Large intestine (tissue), 12 donors: ENCODE measurements around the gene CKB. TPM values are rescaled to one million over a fixed set of nuclear protein-coding genes. Genes with fewer than 3 reads are reported as not detected.

Experiments
- DNase-seq, 2 donors: peaks; one replicate each; pipeline versions ENCODE4 v3.0.0 to v3.0.0-alpha.2; 2013
- H3K27ac ChIP-seq: one replicate; pipeline ENCODE4 v1.5.1; 2013; ENCODE audit warnings: low read length
- H3K27me3 ChIP-seq: 2 replicates; pipeline ENCODE4 v1.6.1; 2013; ENCODE audit warnings: low read length; ENCODE audit not compliant: control insufficient read depth, insufficient read depth
- H3K36me3 ChIP-seq: 2 replicates; pipeline ENCODE4 v1.6.1; 2013; ENCODE audit warnings: low read length; ENCODE audit not compliant: control insufficient read depth, insufficient read depth
- H3K4me1 ChIP-seq: one replicate; pipeline ENCODE4 v1.6.1; 2013; ENCODE audit warnings: low read length; ENCODE audit not compliant: control insufficient read depth, insufficient read depth
- H3K4me3 ChIP-seq: one replicate; pipeline ENCODE4 v1.5.1; 2013; ENCODE audit warnings: low read length
- H3K9me3 ChIP-seq: one replicate; pipeline ENCODE4 v1.6.1; 2013; ENCODE audit warnings: mild to moderate bottlenecking, low read depth, low read length, moderate library complexity; ENCODE audit not compliant: control insufficient read depth
- WGBS: methylation state at CpG from one replicate; pipeline ENCODE4 v1.1.5; 2013; ENCODE audit warnings: low lambda C conversion rate; ENCODE audit not compliant: insufficient coverage; 5-methylcytosine and 5-hydroxymethylcytosine counted together
- long read RNA-seq, 11 donors: transcript quantifications; one replicate each; lab custom pipeline, GENCODE V29; 2026
- polyA plus RNA-seq: library from polyadenylated mRNA; unstranded; fragments of 120-200 nt; gene quantifications from one replicate; pipeline ENCODE4 v1.2.1, GENCODE V29; 2013

Gene CKB
- 326 TPM for polyA plus RNA-seq
- long read RNA-seq, donor 1, transcript CKB-201 (8 exons, 1,709 nt) = major isoform, 86 of 115 reads
- long read RNA-seq, donor 1, transcript CKB-202 (4 exons, 1,170 nt) = minor isoform, 6 of 115 reads
- long read RNA-seq, donor 1, transcript CKB-209 (3 exons, 803 nt) = minor isoform, 7 of 115 reads
- long read RNA-seq, donor 1, partial matches to known transcripts = 7 of 115 reads
- long read RNA-seq, donor 1, other reads (novel, unspliced or antisense) = 5 of 115 reads
- long read RNA-seq, donor 2, transcript CKB-202 (4 exons, 1,170 nt) = minor isoform, 10 of 168 reads
- long read RNA-seq, donor 2, transcript CKB-209 (3 exons, 803 nt) = minor isoform, 12 of 168 reads
- long read RNA-seq, donor 2, transcript CKB-201 (8 exons, 1,709 nt) = major isoform, 87 of 168 reads
- long read RNA-seq, donor 2, partial matches to known transcripts = 52 of 168 reads
- long read RNA-seq, donor 2, other reads (novel, unspliced or antisense) = 0 of 168 reads
- long read RNA-seq, donor 3 = 0 reads
- long read RNA-seq, donor 4, transcript CKB-201 (8 exons, 1,709 nt) = major isoform, 11 of 16 reads
- long read RNA-seq, donor 4, partial matches to known transcripts = 0 of 16 reads
- long read RNA-seq, donor 4, other reads (novel, unspliced or antisense) = 0 of 16 reads
- long read RNA-seq, donor 5, transcript CKB-209 (3 exons, 803 nt) = minor isoform, 41 of 951 reads
- long read RNA-seq, donor 5, transcript CKB-202 (4 exons, 1,170 nt) = minor isoform, 18 of 951 reads
- long read RNA-seq, donor 5, transcript CKB-213 (4 exons, 755 nt) = minor isoform, 14 of 951 reads
- long read RNA-seq, donor 5, transcript CKB-201 (8 exons, 1,709 nt) = major isoform, 607 of 951 reads
- long read RNA-seq, donor 5, partial matches to known transcripts = 235 of 951 reads
- long read RNA-seq, donor 5, other reads (novel, unspliced or antisense) = 25 of 951 reads
- long read RNA-seq, donor 6, transcript CKB-202 (4 exons, 1,170 nt) = minor isoform, 30 of 639 reads
- long read RNA-seq, donor 6, transcript CKB-213 (4 exons, 755 nt) = minor isoform, 8 of 639 reads
- long read RNA-seq, donor 6, transcript CKB-201 (8 exons, 1,709 nt) = major isoform, 320 of 639 reads
- long read RNA-seq, donor 6, transcript CKB-209 (3 exons, 803 nt) = minor isoform, 59 of 639 reads
- long read RNA-seq, donor 6, partial matches to known transcripts = 188 of 639 reads
- long read RNA-seq, donor 6, other reads (novel, unspliced or antisense) = 24 of 639 reads
- long read RNA-seq, donor 7, transcript CKB-201 (8 exons, 1,709 nt) = major isoform, 166 of 323 reads
- long read RNA-seq, donor 7, transcript CKB-206 (2 exons, 746 nt) = minor isoform, 6 of 323 reads
- long read RNA-seq, donor 7, transcript CKB-209 (3 exons, 803 nt) = minor isoform, 42 of 323 reads
- long read RNA-seq, donor 7, transcript CKB-202 (4 exons, 1,170 nt) = minor isoform, 9 of 323 reads
- long read RNA-seq, donor 7, partial matches to known transcripts = 79 of 323 reads
- long read RNA-seq, donor 7, other reads (novel, unspliced or antisense) = 13 of 323 reads
- long read RNA-seq, donor 8, transcript CKB-202 (4 exons, 1,170 nt) = minor isoform, 9 of 235 reads
- long read RNA-seq, donor 8, transcript CKB-201 (8 exons, 1,709 nt) = major isoform, 114 of 235 reads
- long read RNA-seq, donor 8, transcript CKB-209 (3 exons, 803 nt) = minor isoform, 30 of 235 reads
- long read RNA-seq, donor 8, partial matches to known transcripts = 60 of 235 reads
- long read RNA-seq, donor 8, other reads (novel, unspliced or antisense) = 15 of 235 reads
- long read RNA-seq, donor 9, transcript CKB-209 (3 exons, 803 nt) = minor isoform, 28 of 227 reads
- long read RNA-seq, donor 9, transcript CKB-201 (8 exons, 1,709 nt) = major isoform, 120 of 227 reads
- long read RNA-seq, donor 9, transcript CKB-202 (4 exons, 1,170 nt) = minor isoform, 14 of 227 reads
- long read RNA-seq, donor 9, transcript CKB-206 (2 exons, 746 nt) = minor isoform, 5 of 227 reads
- long read RNA-seq, donor 9, partial matches to known transcripts = 56 of 227 reads
- long read RNA-seq, donor 9, other reads (novel, unspliced or antisense) = 0 of 227 reads
- long read RNA-seq, donor 10, transcript CKB-202 (4 exons, 1,170 nt) = minor isoform, 10 of 255 reads
- long read RNA-seq, donor 10, transcript CKB-201 (8 exons, 1,709 nt) = major isoform, 149 of 255 reads
- long read RNA-seq, donor 10, transcript CKB-209 (3 exons, 803 nt) = minor isoform, 30 of 255 reads
- long read RNA-seq, donor 10, partial matches to known transcripts = 52 of 255 reads
- long read RNA-seq, donor 10, other reads (novel, unspliced or antisense) = 6 of 255 reads
- long read RNA-seq, donor 11, transcript CKB-201 (8 exons, 1,709 nt) = major isoform, 72 of 120 reads
- long read RNA-seq, donor 11, transcript CKB-209 (3 exons, 803 nt) = minor isoform, 10 of 120 reads
- long read RNA-seq, donor 11, partial matches to known transcripts = 31 of 120 reads
- long read RNA-seq, donor 11, other reads (novel, unspliced or antisense) = 0 of 120 reads

DNA sequence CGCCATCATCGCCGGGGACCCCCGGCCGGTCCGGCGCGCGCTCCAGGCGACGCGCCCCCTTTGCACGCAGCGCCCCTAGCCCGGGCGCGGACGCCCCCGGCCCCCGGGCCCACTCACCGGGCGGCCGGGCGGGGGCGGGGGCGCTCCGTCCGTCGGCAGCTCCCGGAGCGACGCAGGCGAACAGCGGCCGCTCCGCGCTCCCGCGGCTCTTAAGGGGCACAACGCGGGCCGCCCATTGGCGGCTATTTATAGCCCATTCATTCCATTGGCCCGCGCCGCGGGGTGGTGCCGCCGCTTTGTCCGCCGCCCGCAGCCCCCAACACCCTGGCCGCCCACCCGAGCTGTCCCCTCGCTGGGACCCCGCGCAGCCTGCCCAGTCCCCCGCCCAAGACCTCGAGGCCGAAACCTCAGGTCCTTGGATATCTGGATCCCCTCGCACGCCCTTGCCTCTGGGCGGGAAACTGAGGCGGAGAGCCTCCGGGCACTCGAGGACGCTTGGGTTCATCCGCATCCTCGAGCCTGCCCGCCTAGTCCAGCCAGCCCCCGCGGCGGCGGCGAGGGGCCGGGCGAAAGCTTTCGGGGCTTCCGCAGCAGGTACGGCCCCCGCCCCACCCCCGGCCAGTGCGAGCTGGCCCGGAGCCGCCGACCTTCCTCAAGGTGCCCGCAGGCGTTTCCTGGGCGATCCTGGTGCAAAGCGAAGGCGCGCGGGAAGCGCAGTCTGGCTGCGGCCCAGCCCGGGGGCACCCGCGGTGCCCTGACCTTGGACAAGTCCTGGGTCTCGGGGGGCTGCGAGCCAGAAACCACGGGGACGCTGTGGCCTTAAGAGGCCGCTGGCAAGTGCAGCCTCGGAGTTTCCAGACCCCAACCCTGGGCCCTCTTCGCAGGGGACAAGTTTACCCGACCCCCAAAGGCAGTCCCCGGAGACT, at the start of gene CKB:
Gene CKB (minus strand): TSS at position 182 of the 926 bp plus-strand sequence. CDS start 337 bp downstream, outside the sequence.
- peak within 1 kb of the TSS; percentile 63 for H3K27ac ChIP-seq
- peak within 1 kb of the TSS; percentile 66 for H3K4me3 ChIP-seq
- no peaks in the 10 kb centered on the region for H3K9me3 ChIP-seq
- H3K27me3 ChIP-seq = peaks cover 2% of the 10 kb centered on the region
- DNase-seq = peak; percentile 52 to 69
- WGBS = 40% methylated on average over 2 of the region's 107 CpGs
- H3K36me3 ChIP-seq = peaks cover 18% of the 10 kb centered on the region
- H3K4me1 ChIP-seq = peaks cover 57% of the 10 kb centered on the region

DNA sequence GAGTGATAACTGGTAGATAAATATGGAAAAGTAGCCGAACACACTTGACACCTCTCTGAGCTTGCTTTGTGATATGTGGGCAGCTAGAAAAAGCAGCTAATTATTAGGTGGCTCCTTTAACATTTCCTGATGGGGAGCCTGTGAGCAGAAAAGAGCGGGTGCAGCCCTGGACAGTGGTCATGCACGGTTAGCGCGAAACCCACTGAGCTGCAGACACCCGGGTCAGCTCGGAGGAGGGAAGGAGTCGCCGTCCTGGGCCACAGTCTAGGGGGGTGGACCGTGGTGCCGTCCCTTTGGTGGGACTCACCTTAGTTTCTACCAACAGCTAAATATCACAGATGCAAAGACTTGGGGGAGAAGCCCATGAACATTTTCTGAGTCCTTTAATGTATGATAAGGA, 46.8 kb upstream of the CKB start:
- no peak overlapping the region for H3K27ac ChIP-seq
- H3K4me3 ChIP-seq = no peak overlapping the region
- H3K4me1 ChIP-seq = no peaks in the 10 kb centered on the region
- no peaks in the 10 kb centered on the region for H3K27me3 ChIP-seq
- H3K36me3 ChIP-seq = peaks cover 24% of the 10 kb centered on the region
- 100% methylated on average over 1 of the region's 11 CpGs for WGBS
- no peaks in the 10 kb centered on the region for H3K9me3 ChIP-seq
- no peak for DNase-seq

DNA sequence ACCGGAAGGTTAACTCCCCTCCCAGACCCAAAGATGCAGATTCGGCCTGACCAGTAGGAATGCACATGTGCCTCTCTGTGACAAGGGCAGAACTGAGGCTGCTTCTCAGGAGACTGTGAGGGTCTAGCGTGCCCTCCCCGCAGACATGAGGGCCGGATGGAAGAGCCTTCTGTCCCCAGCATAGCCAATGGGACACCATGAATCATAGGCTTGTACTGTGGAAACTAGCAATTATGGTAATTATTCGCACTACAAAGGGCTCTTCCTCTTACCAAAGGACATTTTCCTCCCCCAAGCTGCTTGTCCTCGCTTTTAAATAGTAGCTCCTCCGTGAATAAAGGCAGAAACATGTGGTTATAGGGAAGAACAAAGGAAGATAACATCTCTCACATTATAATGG, 46.3 kb upstream of the CKB start:
- DNase-seq = no peak
- WGBS = 75% methylated on average over 2 of the region's 8 CpGs
- H3K36me3 ChIP-seq = peaks cover 20% of the 10 kb centered on the region
- no peak overlapping the region for H3K27ac ChIP-seq
- H3K4me3 ChIP-seq = no peak overlapping the region
- H3K9me3 ChIP-seq = no peaks in the 10 kb centered on the region
- no peaks in the 10 kb centered on the region for H3K27me3 ChIP-seq
- H3K4me1 ChIP-seq = peaks cover 4% of the 10 kb centered on the region

DNA sequence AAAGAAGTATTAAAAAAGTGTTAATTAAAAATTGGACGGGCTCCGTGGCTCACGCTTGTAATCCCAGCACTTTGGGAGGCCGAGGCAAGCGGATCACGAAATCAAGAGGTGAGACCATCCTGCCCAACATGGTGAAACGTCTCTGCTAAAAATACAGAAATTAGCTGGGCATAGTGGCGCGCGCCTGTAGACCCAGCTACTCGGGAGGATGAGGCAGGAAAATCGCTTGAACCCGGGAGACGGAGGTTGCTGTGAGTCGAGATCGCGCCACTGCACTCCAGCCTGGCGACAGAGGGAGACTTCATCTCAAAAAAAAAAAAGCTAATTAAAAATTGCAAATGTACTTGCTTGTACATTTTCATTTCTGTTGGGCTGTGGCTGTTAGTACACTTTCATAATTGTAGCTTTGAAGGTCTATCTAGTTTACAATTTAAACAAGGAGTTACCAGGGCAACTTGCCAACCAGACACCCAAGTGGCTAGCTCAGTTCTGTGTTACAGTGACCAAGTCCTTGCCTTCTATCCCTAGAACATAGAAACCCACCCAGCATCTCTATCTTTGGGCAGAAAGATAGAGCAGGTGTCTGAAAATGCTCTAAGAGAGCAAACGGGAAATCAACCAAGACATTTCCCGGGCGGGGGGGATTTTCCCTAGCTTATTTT, 41.3 kb upstream of the CKB start:
- Histone ChIP-seq H3K4me1 (peaks cover 17% of the 10 kb centered on the region), H3K27me3 (no peaks in the 10 kb centered on the region), H3K9me3 (no peaks in the 10 kb centered on the region), H3K27ac (no peak overlapping the region), H3K36me3 (peaks cover 23% of the 10 kb centered on the region), H3K4me3 (peak overlapping the region; percentile 82)
- WGBS = 90% methylated on average over 2 of the region's 21 CpGs
- DNase-seq = no peak

DNA sequence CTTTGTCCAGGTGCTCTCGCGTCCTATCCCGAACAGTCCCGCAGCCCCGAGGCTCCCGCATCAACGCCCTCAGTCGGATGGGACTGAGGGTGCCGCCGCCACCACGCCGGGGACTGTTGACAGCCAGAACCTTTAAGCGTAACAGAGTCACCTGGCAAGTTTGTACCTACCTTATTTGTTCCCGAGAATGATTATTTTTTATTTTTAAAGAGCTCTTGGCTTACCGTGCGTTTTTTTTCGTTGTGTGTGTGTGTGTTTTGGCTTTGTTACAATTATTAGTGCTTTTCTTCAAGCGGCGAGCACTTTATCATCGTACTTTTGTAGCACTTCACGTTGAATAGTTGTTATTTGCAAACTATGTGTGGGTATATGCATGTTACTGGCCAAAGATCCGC, 40.6 kb upstream of the CKB start:
- peaks cover 17% of the 10 kb centered on the region for H3K4me1 ChIP-seq
- H3K36me3 ChIP-seq = peaks cover 29% of the 10 kb centered on the region

DNA sequence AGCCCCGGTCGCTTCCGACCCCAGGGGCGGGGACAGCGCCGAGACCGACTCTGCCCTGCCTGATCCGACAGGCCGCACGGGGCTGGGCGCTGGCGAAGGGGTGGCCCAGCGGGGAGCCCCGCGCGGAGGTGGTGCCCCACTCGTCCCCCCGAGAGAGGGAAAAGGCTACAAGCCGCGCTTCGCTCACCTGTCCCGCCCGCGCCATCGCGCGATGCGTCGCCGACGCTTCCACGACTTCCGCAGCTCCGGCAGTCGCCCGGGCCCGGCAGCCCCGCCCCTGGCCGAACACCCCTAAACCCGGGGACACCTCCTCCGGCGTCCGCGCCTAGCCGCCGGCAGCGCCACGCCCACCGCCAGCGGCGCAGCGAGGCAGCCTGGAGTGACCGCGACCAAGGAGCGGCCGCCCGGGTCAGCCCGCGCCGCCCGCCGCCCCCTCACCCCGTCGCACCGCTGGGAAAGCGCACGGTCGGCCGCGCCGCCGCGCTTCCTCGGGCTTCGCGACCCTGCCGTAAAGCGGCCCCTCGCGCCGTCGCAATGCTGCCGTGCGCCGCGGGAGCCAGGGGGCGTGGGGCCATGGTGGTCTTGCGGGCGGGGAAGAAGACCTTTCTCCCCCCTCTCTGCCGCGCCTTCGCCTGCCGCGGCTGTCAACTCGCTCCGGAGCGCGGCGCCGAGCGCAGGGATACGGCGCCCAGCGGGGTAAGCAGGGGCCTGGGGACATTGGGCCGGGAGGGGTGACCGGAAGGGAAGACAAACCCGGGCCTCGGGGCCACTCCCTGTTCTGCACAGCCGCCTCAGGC, 40.0 kb upstream of the CKB start, which contains the start of the genes BAG5 and COA8:
Gene BAG5 (minus strand): TSS at position 229 of the 797 bp plus-strand sequence. CDS start 1,493 bp downstream, outside the sequence.
Gene COA8 (plus strand): TSS at position 532 of the 797 bp plus-strand sequence. CDS start 42 bp downstream, at position 574.
- Histone ChIP-seq H3K27me3 (no peaks in the 10 kb centered on the region), H3K4me1 (peaks cover 17% of the 10 kb centered on the region), H3K36me3 (peaks cover 33% of the 10 kb centered on the region), H3K4me3 (peak within 1 kb of the TSS; percentile 92), H3K9me3 (no peaks in the 10 kb centered on the region), H3K27ac (peak within 1 kb of the TSS; percentile 86)
- no CpG with 5 or more reads among the region's 109 CpGs for WGBS
- DNase-seq = peak; percentile 79 to 96

More for the DNA sequence above, 40.6 kb upstream of the CKB start:
- Histone ChIP-seq H3K27ac (peak overlapping the region; percentile 86), H3K27me3 (no peaks in the 10 kb centered on the region), H3K4me3 (peak overlapping the region; percentile 82), H3K9me3 (no peaks in the 10 kb centered on the region)
- no CpG with 5 or more reads among the region's 22 CpGs for WGBS
- DNase-seq = no peak

DNA sequence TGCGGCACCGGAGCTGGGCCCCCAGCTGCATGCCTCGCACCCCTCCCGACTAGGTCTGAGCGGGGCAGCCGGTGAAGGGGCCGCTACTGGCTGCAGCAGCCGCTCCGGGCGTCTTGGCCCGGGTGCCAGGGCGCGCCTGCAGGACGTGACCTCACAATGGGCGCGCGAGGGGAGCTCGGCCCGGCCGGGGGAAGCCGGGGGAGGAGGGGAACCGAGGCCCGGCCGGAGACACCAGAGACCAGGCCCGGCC, 39.5 kb upstream of the CKB start:
- Histone ChIP-seq H3K27me3 (no peaks in the 10 kb centered on the region), H3K27ac (peak overlapping the region; percentile 86), H3K4me1 (peaks cover 17% of the 10 kb centered on the region), H3K36me3 (peaks cover 33% of the 10 kb centered on the region), H3K9me3 (no peaks in the 10 kb centered on the region), H3K4me3 (peak overlapping the region; percentile 92)
- no peak for DNase-seq
- WGBS = no CpG with 5 or more reads among the region's 25 CpGs
